Kidney capillary endothelial cell (primary cell): ENCODE data around the gene LRRC63.
A peak's percentile ranks its signal among the peaks of the same experiment; 100 is the strongest.
"Not testable (repeated sequence)": the region's sequence is repeated elsewhere in the genome, so short reads cannot be mapped to it uniquely, and the experiment has no call there.

Experiments
- DNase-seq: peaks from one replicate; pipeline ENCODE4 v3.0.0-alpha.2; 2018; ENCODE audit warnings: low spot score

LRRC63 gene

DNA sequence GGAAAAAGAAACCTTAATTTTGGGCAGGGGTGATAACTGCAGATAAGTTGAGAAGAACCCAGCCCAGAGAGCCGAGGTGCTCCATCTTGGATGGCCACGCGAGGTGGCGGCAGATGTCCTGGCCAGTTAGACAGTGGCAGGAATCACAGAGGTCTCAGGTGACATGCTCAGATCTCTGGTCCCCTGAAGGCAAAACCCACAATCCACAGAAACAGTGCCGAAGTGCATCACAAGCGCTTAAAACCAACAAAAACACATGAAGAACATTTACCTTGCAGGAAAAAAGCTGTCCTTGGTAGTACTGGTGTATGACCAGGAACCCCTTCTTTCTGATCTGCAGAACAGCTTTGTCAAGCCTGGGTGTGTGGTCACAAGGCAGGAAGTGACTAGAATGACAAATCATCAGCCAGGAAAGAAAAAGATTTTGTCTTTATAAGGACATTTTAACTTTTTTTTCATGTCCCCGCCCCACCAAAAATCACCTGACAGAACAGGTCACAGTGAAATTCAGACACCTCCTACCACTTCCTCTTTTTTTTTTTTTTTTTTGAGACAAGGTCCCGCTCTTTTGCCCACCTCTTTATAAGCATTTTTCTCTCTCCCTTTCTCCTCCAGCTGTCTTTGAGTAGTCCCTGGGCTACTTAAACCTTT, 29.8 kb upstream of the LRRC63 start, which contains the start of gene LCP1:
TSS of gene LCP1 (minus strand) at position 338 of the 651 bp plus-strand sequence. CDS start 22,515 bp downstream, outside the sequence.
- DNase-seq: peak; percentile 33

DNA sequence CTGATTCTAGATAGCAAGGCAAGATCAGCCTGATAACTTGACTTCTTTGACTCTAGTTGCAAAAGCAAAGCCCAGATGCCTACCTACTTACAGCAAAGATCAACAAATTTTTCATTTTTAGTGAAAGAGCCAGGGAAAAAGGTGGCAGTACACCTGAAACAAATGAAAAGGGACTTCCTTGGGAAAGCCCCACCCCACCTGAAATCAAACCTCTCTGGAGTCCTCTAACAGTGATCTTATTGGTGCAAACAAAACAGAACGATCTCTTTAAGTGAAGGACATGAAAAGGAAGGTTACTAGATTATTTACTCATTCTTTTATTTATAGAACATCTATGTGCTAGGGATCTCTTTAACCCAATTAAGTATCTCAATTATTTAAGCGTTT, 29.2 kb upstream of the LRRC63 start:
- DNase-seq: no peak

DNA sequence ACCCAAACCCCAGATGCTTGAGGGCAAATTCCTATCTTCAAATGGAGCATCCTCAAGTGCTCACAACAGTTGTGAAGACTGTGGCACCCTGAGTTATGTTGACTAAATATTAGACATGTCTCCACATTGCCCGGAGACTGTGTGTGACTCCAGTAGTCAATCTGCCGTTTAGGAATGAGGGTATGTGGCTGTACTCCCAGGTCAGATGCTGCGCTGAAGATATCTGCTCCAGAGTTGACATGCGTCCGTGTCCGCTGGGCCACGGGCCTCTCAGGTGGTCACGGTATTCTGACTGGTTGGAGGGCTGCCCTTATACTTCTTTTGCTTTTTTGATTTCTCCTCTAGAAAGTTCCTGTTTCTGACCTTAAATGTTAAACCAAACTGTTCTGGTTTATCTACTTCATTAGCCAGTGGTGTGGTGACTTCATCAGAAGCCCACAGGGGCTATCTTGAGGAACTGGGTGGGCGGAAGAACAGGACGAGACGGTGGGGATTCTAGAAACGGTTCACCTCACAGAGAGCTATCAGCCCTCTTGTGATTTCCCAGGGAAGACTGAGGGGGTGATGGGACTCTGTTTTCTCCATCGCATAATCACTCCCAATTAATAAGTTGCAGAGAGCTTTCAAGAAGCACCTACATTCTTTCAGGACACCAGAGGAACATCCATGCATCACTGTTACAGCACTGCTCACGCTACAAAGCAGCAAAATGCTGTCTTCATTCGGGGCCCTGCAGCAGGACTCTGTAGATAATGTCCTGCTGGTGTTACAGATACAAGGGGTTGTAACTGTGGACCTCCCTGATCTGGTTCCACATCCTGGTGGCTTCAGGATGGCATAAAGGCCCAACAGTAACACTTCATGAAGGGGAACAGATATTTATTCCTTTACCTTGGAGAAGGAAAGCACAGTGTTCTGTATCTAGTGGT, 28.4 kb upstream of the LRRC63 start:
- no peak for DNase-seq

DNA sequence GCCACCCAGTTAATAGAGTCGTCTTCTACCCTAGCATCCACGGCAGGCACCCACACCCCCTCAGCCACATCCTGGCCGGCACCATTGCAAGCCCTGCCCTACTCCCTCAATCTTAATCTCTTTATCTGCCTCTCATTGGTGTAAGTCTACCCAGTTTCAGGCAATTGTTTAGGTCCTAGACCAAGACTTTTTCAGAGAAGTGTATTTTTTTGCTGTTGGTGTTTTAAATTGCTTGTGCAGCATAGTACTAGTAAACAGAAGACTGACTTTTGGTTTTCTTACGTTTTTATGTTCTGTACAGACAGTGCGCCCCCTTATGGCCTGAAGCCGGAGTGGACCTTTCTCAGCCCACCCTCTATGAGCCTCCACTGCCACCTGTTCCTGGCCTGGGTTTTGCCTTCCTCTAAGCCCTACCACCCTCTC, 27.4 kb upstream of the LRRC63 start:
- no peak for DNase-seq

DNA sequence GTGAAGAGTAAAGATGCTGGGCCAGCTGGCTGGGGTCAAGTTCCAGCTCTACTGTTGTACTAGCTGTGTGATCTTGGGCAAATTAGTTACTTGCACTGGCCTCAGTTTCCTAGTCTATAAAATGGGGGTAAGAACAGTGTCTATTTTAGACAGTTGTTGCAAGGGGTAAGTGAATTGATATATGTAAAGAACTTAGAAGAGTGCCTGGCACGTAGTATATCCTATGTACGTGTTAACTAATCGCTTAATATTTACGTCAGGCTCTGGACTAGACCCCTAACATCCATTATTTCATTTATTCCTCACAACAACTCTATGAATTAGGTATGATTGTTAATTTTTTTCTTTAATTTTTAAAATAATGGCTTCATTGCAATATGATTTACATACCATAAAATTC, 26.1 kb upstream of the LRRC63 start:
- no peak for DNase-seq

DNA sequence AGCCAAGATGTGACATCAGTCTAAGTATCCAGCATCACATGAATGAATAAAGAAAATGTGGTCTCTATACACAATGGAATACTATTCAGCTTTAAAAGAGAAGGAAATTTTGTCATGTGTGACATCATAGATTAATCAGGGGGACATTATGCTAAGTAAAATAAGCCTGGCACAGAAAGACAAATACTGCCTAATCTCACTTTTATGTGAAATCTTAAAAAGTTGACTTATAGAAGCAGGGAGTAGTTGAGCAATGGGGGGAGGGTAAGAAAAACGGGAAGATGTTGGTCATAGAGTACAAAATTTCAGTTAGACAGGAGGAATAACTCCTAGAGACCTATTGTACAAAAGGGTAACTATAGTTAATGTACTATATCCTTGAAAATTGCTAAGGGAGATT, 19.3 kb upstream of the LRRC63 start:
- DNase-seq: no peak

DNA sequence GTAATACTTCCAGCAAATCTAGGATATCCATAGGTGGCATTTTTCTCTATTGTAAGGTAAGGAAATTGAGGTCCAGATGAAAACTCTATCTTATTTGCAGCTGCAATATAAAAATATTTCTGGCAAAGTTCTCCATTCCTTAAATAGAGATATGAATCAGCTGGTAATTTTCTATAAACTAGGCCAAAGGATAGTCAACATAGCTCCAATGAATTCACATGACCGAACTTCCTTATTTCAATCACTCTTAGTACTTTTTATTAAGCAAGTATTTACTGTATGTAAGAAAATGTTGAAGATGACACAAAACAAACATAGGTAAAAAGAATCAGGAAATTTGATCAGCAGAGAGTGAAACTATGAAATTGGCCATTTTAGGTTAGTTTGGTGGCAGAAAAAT, 16.7 kb upstream of the LRRC63 start:
- DNase-seq: no peak

DNA sequence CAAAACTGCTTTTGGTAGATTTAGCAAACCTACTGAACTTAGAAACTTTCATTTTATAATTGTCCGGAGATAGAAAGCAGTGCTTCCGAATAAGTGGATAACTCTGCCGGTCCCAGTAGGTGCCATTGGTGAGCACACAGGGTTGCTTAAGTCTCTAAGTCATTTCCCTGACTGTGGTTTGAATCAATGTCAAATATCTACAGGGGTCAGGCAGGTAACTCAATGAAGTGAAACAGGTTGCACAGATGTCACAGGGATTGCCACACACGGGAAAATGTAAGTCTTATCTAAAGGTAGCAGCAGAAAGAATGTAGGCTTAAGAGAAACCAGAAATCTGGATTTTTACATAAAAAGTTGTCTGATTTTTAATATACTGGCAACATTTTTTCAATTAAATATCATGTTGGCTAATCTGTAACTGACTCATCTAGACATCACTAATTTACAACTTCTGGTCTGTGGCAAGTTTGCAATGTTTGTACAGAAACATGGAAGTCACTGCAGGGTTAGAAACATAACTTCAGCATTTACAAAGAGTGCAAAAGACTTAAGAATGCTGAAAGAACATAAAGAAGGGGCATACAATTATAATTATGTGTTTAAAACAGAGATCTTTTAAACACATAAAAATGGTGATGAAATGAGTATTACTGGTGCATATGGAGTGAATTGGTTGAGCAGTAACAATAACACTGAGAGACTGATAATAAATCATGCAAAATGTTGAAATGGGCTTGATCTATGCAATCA, 14.3 kb upstream of the LRRC63 start:
- no peak for DNase-seq

DNA sequence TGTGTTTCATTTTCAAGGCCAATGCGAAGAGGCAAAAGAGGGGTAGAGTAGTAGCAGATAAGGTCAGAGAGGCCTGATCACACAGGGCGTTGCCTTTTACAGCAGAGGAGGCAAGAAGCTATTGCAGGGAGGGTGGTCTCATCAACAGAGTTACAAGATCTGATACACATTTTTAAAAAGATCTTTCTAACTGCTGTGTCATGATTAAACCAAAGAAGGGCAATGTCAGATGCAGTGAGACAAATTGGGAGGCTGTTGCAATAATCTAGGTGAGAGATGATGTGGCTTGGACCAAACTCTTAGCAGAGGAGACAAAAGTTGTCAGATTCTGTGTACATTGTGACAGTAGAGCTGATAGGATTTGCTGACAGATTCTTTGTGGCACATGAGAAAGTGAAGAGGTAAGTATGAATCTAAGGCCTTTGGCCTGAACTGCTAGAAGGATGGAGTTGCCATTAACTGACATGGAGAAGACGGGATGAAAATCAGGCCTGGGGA, 13.0 kb upstream of the LRRC63 start:
- no peak for DNase-seq

DNA sequence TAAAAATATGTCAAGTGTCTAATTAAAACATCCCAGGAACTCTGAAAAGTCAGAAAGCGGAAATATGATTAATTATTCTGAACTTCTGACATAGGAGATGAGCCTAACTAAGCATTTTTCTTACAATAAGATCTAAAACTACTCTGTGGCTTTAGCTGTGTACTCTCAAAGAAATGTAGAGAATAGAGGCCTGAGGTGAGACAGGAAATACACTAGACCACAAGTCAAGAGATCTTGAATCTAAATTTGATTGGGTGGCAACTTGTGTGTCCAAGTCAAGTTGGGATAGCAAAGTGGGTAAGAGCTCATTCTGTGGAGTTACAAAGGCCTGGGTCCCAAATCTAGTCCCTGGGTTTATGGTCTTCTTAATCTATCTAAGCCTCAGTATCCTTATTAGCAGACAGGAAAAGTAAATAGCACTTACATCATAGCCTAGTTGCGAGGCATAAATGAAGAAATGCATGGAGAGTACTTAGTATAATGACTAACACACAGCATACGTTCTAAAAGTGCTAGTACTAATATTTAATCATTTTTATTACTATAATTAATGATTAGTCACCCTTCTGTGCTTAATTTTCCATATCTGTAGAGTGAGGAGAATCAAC, 9.4 kb upstream of the LRRC63 start:
- no peak for DNase-seq

DNA sequence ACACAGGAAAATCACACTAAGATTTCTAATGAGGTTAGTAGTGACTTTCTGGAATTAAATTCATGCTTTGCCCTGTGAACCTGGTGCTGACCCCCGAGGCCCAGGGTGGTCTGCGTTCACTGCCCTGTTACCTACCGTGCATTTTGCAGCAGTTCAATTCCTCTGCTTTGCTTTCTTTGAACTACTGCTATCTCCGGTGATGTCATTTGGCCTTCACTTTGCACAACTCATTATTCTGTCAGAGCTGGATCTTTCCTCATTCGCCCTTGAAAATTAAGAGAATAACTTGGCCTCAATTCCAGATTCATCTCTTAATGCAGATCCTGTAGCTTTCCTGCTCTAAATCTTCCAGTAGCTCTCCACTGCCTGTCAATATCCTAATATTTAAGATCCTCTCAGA, 8.8 kb upstream of the LRRC63 start:
- DNase-seq: no peak

DNA sequence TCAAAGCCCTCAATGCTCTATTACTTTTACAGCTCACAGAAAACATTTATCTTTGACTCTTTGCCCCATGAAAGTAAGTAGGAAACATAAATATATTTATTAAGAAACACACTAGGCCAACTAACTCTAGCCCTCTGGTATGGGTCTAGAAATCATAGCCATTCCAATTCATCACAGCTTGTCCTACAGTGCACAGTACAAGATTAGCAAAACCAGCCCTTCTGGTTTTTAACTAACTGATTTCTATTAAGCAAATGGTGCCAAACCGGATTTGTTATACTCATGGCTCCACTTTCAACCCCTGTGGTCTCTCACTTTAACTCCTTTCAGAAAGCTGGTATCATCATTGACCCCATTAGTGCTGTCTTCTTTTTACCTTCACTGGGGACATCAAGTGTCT, 5.6 kb upstream of the LRRC63 start:
- no peak for DNase-seq

DNA sequence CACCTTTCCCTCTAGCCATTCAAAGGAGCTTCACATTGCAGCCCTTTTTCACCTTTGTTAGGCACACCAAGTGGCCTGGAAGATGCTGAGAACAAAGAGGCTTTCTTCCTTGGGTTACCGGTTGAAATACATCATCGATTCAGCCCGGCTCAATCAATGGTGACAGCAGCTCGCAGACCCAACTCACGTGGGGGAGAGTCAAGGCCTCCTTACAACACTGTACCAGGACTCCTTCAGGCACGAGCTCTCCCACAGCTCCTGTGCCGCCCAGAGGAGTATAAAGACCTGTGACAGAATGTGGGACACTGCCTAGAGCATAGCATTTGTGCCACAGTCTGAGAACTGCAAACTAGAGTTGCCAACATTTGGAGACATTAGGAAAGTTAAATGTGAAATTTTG, 3.9 kb upstream of the LRRC63 start:
- no peak for DNase-seq

DNA sequence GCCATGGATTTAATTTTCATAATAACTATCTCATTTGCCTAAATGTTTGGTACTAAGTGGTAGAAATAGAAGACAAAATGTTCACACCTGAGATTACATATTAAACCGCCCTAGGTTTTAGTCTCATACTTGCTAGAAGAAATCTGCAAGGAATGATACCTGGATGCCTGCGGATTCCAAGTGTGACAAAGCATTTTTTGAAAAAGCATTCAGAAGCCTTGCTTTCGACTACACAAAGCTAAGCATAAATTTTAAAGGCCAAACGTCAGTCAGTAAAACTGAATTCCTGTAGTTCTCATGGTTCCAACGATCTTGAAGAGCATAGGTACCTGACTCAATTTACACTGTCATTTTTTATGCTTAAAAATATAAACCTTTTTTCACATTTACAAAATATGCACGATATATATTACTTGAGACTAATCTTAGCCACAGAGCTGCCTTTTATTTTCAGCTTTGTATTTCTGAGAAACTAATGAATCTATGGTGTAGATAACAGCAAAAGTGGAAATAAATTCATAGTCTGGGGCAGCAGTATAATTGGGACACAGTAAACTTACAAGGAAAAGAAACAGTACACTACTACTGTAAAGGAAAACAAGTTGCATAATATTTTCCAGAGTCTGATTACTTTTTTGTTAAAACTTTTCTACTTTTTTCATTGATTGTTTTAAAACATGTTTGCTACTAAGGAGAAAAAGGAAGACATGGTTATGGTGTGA, 1.2 kb upstream of the LRRC63 start:
- DNase-seq: no peak

DNA sequence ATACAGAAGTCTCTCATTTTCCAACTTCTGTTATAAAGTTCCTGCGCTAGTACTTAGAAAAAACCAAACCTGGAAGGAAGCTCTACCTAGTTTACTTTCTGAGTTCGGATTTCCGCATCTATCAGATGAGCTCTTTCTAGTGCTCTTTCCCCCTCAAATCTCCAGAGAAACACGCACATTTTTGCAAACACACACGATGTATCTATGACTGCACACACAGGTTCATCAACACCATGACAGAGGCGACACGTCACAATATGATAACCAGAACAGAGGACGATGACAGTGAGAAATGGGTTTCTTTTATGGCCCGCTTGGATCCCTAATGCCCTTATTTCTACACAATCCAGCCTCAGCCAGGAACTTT, 629 bp upstream of the LRRC63 start:
- peak; percentile 6 for DNase-seq

DNA sequence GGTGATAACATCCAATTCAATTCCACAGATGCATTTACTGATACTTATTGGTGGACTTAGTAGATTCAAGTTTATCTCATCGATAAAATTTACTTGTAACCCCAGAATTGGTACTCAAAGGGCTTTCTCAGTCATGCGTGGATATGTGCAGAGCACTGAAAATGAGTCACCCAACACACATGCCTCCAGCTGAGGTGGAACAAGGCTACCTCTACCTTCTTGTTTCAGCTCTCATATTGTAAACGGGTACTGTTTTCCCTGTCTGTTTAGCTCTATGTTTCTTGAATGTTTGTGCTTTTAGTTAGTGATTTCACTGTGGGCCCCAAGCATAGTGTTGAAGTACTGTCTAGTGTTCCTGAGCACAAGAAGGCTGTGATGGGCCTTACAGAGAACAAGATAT, 1.5 kb downstream of the LRRC63 start:
- DNase-seq: no peak

DNA sequence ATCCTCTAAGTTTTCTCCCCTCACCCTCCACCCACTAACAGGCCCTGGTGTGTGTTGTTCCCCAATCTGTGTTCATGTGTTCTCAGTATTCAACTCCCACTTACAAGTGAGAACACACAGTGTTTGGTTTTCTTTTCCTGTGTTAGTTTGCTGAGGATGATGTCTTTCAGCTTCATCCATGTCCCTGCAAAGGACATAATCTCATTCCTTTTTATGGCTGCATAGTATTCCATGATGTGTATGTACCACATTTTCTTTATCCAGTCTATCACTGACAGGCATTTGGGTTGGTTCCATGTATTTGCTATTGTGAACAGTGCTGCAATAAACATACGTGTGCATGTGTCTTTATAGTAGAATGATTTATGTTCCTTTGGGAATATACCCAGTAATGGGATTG, 3.0 kb downstream of the LRRC63 start:
- DNase-seq: not testable (repeated sequence)

DNA sequence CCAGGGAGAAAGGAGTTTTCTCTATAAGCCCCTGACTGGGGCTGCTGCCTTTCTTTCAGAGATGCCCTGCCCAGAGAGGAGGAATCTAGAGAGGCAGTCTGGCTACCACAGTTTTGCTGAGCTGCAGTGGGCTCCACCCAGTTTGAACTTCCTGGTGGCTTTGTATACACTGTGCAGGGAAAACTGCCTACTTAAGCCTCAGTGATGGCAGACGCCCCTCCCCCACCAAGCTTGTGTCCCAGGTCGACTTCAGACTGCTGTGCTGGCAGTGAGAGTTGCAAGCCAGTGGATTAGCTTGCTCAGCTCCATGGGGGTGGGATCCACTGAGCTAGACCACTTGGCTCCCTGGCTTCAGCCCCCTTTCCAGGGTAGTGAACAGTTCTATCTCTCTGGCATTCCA, 8.5 kb downstream of the LRRC63 start:
- DNase-seq: not testable (repeated sequence)

DNA sequence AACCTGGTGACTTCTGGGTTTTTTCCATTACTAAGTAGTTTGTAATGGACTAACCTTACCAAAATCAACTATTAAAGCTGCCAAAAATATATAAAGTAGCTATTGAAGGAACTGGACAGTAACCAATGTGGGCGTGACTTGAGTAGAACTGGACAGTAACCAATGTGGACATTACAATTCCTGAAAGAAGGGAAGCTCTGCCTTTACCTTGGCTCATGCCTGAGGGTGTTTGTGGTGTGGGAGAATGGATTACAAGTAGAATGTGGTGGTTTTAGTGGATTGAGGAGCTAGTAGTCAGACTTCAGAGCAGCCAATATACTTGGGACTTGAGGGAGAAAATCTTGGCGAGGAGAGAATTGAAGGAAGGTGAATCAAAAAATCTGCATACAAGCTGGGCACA, 17.5 kb downstream of the LRRC63 start:
- DNase-seq: no peak

DNA sequence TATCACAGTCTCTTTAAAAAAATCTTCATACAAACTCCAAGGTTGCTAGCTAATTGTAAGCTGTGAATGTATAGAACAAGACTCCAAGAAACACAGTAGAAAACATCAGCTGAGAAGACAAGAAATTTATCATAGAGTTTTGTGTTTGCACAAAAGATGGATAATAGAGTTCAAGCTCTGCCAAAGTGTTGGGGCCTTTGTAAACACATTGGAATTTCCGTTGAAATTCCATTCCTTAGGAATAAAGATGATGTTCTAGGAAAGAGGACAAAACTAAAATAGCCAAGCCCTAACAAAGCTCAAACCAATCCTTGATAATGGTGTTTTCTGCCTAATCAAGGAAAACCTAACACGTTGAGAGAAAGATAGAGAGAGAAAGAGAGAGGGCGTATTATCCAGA, 20.6 kb downstream of the LRRC63 start:
- DNase-seq: no peak

DNA sequence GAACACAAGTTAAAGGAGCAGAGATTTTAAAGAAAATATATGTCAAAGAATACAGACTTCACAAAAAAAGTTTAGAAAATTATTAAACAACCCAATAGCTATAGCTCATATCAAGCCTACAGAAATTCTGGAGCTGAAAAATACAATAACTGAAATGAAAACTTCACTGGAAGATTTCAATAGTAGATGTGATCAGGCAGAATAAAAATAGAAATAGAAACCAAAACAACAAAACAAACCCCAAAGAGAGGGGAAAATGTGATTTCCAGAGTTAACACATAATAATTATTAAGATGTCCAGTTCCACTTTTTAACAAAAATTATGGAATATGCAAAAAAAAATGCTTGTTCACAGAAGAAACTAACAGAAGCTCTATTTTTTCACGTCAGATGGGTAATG, 23.6 kb downstream of the LRRC63 start:
- DNase-seq: no peak

DNA sequence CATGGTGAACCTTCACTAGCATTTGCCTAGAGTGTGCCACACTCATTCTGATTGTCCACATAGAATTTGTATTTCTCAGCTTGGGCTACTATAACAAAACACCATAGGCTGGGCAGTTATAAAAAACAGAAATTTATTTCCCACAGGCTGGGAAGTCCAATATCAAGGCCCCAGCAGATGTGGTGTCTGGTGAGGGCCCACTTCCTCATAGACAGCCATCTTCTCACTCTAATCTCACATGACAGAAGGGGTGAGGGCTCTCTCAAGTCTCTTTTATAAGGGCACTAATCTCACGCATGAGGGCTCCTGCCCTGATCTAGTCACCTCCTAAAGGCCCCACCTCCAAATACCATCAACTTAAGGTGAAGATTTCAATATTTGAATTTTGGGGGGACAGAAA, 53.6 kb downstream of the LRRC63 start:
- no peak for DNase-seq
